ENCODE results near the gene SPEM1. TPM values are rescaled to one million over a fixed set of nuclear protein-coding genes. Genes with fewer than 3 reads are reported as not detected.

The SPEM1 gene
- total RNA-seq, 3 donors from 2014 or later = not detected

- no peak for DNase-seq (ENCODE audit: low spot score in 2 of 2)
- Histone ChIP-seq H3K4me3 (peak overlapping the region; percentile 26 to 81 (median 62)), H3K9me3 (no peaks in the 10 kb centered on the region), H3K4me1 (peaks cover 8 to 21% of the 10 kb centered on the region in 2 donors), H3K27ac (peak overlapping the region; percentile 91 to 93), H3K27me3 (no peaks in the 10 kb centered on the region), H3K36me3 (no peaks in the 10 kb centered on the region)
- TF ChIP-seq POLR2A (IDR thresholded peaks at IDR 0.05) (no peak), CTCF (IDR thresholded peaks at IDR 0.05) (no peak), POLR2AphosphoS5 (IDR thresholded peaks at IDR 0.05) (no peak)
- intact Hi-C loops (cut with DNase I; ENCODE audit: low total_unique reads) = loop anchor here (10.0 kb wide), 2 partner anchors 47 to 83 kb away; partner anchors contain the start of genes KCTD11, POLR2A, SLC35G6 and TMEM95
Measured at GRCh38 chr17:7437369-7437863, 17.3 kb downstream of the SPEM1 start.

- Histone ChIP-seq H3K9me3 (no peaks in the 10 kb centered on the region), H3K4me3 (peak overlapping the region; percentile 36 to 81 (median 62)), H3K27ac (peak overlapping the region; percentile 91 to 93), H3K27me3 (no peaks in the 10 kb centered on the region), H3K36me3 (no peaks in the 10 kb centered on the region), H3K4me1 (peaks cover 8 to 21% of the 10 kb centered on the region in 2 donors)
- intact Hi-C loops (cut with DNase I; ENCODE audit: low total_unique reads) = loop anchor here (10.0 kb wide), 2 partner anchors 47 to 83 kb away; partner anchors contain the start of genes KCTD11, POLR2A, SLC35G6 and TMEM95
- TF ChIP-seq POLR2AphosphoS5 (IDR thresholded peaks at IDR 0.05) (peak in 1 of 3 donors; percentile 37), CTCF (IDR thresholded peaks at IDR 0.05) (no peak)
- peak; percentile 73 to 74 for DNase-seq (ENCODE audit: low spot score in 2 of 2)
Measured at GRCh38 chr17:7437950-7438614, 18.0 kb downstream of the SPEM1 start.

GRCh38 chr17:7438656-7439460, 18.7 kb downstream of the SPEM1 start:
- Histone ChIP-seq H3K36me3 (no peaks in the 10 kb centered on the region), H3K27me3 (no peaks in the 10 kb centered on the region), H3K4me1 (peaks cover 8 to 21% of the 10 kb centered on the region in 2 donors), H3K4me3 (peak overlapping the region; percentile 36 to 81 (median 62)), H3K27ac (peak overlapping the region in 1 of 2 donors; percentile 91), H3K9me3 (no peaks in the 10 kb centered on the region)
- TF ChIP-seq CTCF (IDR thresholded peaks at IDR 0.05) = no peak
- intact Hi-C loops (cut with DNase I; ENCODE audit: low total_unique reads) = loop anchor here (10.0 kb wide), 2 partner anchors 46 to 84 kb away; partner anchors contain the start of genes KCTD11, POLR2A, SLC35G6 and TMEM95
- no peak for DNase-seq (ENCODE audit: low spot score in 2 of 2)

GRCh38 chr17:7439462-7440112, 19.5 kb downstream of the SPEM1 start, which contains the start of gene FGF11:
Gene FGF11, plus strand, starts transcription at chr17:7439512. Its CDS starts 109 bp downstream, at chr17:7439621.
- no peaks in the 10 kb centered on the region for H3K36me3 ChIP-seq
- DNase-seq (ENCODE audit: low spot score in 2 of 2) = no peak

More at GRCh38 chr17:7439462-7440112, 19.5 kb downstream of the SPEM1 start, which contains the start of gene FGF11:
- Histone ChIP-seq H3K27me3 (no peaks in the 10 kb centered on the region), H3K9me3 (no peaks in the 10 kb centered on the region), H3K27ac (peak within 1 kb of the TSS; percentile 91 to 93), H3K4me1 (peaks cover 8 to 21% of the 10 kb centered on the region in 2 donors), H3K4me3 (peak within 1 kb of the TSS; percentile 38 to 81 (median 62))
- TF ChIP-seq CTCF (IDR thresholded peaks at IDR 0.05) = no peak
- TF ChIP-seq POLR2A (IDR thresholded peaks at IDR 0.05) = no peak
- TF ChIP-seq POLR2AphosphoS5 (IDR thresholded peaks at IDR 0.05) = no peak
- intact Hi-C loops (cut with DNase I; ENCODE audit: low total_unique reads) = loop anchor here (10.0 kb wide), 2 partner anchors 45 to 85 kb away; partner anchors contain the start of genes KCTD11, POLR2A, SLC35G6 and TMEM95
